GM12878 (cell line): ENCODE data around the gene VPS52. TPM values are rescaled to one million over a fixed set of nuclear protein-coding genes. Genes with fewer than 3 reads are reported as not detected.

Experiments
- ATF7 ChIP-seq: fragments of 450-650 bp; IDR thresholded peaks from 2 replicates; pipeline ENCODE4 v1.6.1; 2016; ENCODE audit warnings: low read depth, mild to moderate bottlenecking
- BHLHE40 ChIP-seq, 2 experiments: fragments of 450-650 bp in 1 of 2; IDR thresholded peaks; 2 replicates each; pipeline ENCODE4 v1.6.1; 2011 to 2017; ENCODE audit warnings: low read depth in 2 of 2, borderline replicate concordance in 1 of 2, improper control_type of control experiment in 1 of 2, low read length in 1 of 2, mild to moderate bottlenecking in 1 of 2
- BRCA1 ChIP-seq: IDR thresholded peaks from 2 replicates; pipeline ENCODE4 v1.6.1; 2011; ENCODE audit warnings: low read depth, low read length, improper control_type of control experiment
- CBX3 ChIP-seq: fragments of 200-600 bp; sonication (generic); IDR thresholded peaks from 2 replicates; pipeline ENCODE4 v1.6.1; 2016; ENCODE audit warnings: low read depth, borderline replicate concordance
- HDAC2 ChIP-seq: fragments of 200-600 bp; sonication (generic); IDR thresholded peaks from 2 replicates; pipeline ENCODE4 v1.6.1; 2017
- JUNB ChIP-seq: IDR thresholded peaks from 2 replicates; pipeline ENCODE4 v1.6.1; 2016; ENCODE audit warnings: antibody characterized with exemption, mild to moderate bottlenecking
- MEF2A ChIP-seq: IDR thresholded peaks from 2 replicates; pipeline ENCODE4 v1.6.1; 2011; ENCODE audit warnings: low read depth, mild to moderate bottlenecking, low read length, moderate library complexity; ENCODE audit not compliant: insufficient read depth
- MTA2 ChIP-seq: fragments of 450-650 bp; IDR thresholded peaks from 2 replicates; pipeline ENCODE4 v1.6.1; 2016; ENCODE audit warnings: low read depth, mild to moderate bottlenecking, moderate library complexity
- MYB ChIP-seq: fragments of 150-350 bp; IDR thresholded peaks from 2 replicates; pipeline ENCODE4 v1.6.1; 2014; ENCODE audit warnings: mild to moderate bottlenecking, low read depth, low read length, borderline replicate concordance
- NBN ChIP-seq: fragments of 450-650 bp; IDR thresholded peaks from 2 replicates; pipeline ENCODE4 v1.6.1; 2016
- NFXL1 ChIP-seq: fragments of 450-650 bp; IDR thresholded peaks from 2 replicates; pipeline ENCODE4 v1.6.1; 2017; ENCODE audit warnings: antibody characterized with exemption, mild to moderate bottlenecking, borderline replicate concordance
- PML ChIP-seq: IDR thresholded peaks from 2 replicates; pipeline ENCODE4 v1.6.1; 2012; ENCODE audit warnings: low read length, inconsistent platforms
- RELA ChIP-seq: fragments of 450-650 bp; IDR thresholded peaks from 2 replicates; pipeline ENCODE4 v1.8.0; 2014; ENCODE audit warnings: borderline replicate concordance; ENCODE audit not compliant: partially characterized antibody
- RUNX3 ChIP-seq: IDR thresholded peaks from 2 replicates; pipeline ENCODE4 v1.6.1; 2012; ENCODE audit warnings: low read length, inconsistent platforms
- SMC3 ChIP-seq: IDR thresholded peaks from 2 replicates; pipeline ENCODE4 v1.6.1; 2011; ENCODE audit warnings: low read length, improper control_type of control experiment, borderline replicate concordance
- SUPT20H ChIP-seq: IDR thresholded peaks from 2 replicates; pipeline ENCODE4 v1.6.1; 2011; ENCODE audit warnings: low read depth, mild to moderate bottlenecking, low read length, moderate library complexity, borderline replicate concordance; ENCODE audit not compliant: control insufficient read depth
- YBX1 ChIP-seq: fragments of 450-650 bp; IDR thresholded peaks from 2 replicates; pipeline ENCODE4 v1.6.1; 2016; ENCODE audit warnings: antibody characterized with exemption
- ZBED1 ChIP-seq: IDR thresholded peaks from 2 replicates; pipeline ENCODE4 v1.6.1; 2016; ENCODE audit warnings: borderline replicate concordance
- ZNF622 ChIP-seq: fragments of 450-650 bp; IDR thresholded peaks from 2 replicates; pipeline ENCODE4 v1.6.1; 2017; ENCODE audit warnings: mild to moderate bottlenecking, inconsistent platforms
- ZSCAN29 ChIP-seq: fragments of 450-650 bp; IDR thresholded peaks from 2 replicates; pipeline ENCODE4 v1.6.1; 2017; ENCODE audit warnings: mild to moderate bottlenecking, moderate library complexity
- polyA plus RNA-seq, 11 experiments: library from polyadenylated mRNA; depleted of rRNA in 4 of 11; unstranded in 6 of 11; stranded (reverse) in 5 of 11; fragments of >200 nt; fragmentation: Nextera tagmentation in 4 of 11; fragmentation: Illumina TruSeq in 1 of 11; extraction: Ambion mirVana in 4 of 11; extraction: Trizol in 1 of 11; gene quantifications; 1 replicate in 1 of 11; 2 replicates in 10 of 11; pipeline versions ENCODE4 v1.2.1 to v1.2.3, GENCODE V29; 2011 to 2016; ENCODE audit warnings: inconsistent platforms in 2 of 11, missing spikeins in 2 of 11, low read depth in 1 of 11
- total RNA-seq, 4 experiments: library from RNA; depleted of rRNA in 3 of 4; stranded (reverse); fragments of >200 nt in 3 of 4; fragmentation: Illumina TruSeq in 1 of 4; extraction: Trizol in 1 of 4; gene quantifications; 2 replicates each; pipeline versions ENCODE4 v1.2.1 to v1.2.3, GENCODE V29; 2013 to 2021
- TF ChIP-seq, protein P1 (sequence below): IDR thresholded peaks from 2 replicates; pipeline ENCODE4 v1.6.1; 2011; ENCODE audit warnings: borderline replicate concordance, low read depth, mild to moderate bottlenecking, moderate library complexity, mixed read lengths, low read length; ENCODE audit not compliant: insufficient read depth; ENCODE audit errors: extremely low read length
- TF ChIP-seq, protein P2 (sequence below): fragments of 450-650 bp; IDR thresholded peaks from 2 replicates; pipeline ENCODE4 v1.6.1; 2014; ENCODE audit warnings: mild to moderate bottlenecking
- TF ChIP-seq, protein P3 (sequence below): fragments of 450-650 bp; IDR thresholded peaks from 2 replicates; pipeline ENCODE4 v1.6.1; 2017; ENCODE audit warnings: antibody characterized with exemption, mild to moderate bottlenecking, moderate library complexity
- TF ChIP-seq, protein P4 (sequence below): fragments of 450-650 bp; IDR thresholded peaks from 2 replicates; pipeline ENCODE4 v1.6.1; 2017; ENCODE audit warnings: mild to moderate bottlenecking

The VPS52 gene
- total and polyA plus RNA-seq, 10 of the 15 experiments (the other 5 are each of a cell fraction or from before 2014, with no cell fraction given), result 11.3 to 52.7 (median 36.7) TPM

DNA sequence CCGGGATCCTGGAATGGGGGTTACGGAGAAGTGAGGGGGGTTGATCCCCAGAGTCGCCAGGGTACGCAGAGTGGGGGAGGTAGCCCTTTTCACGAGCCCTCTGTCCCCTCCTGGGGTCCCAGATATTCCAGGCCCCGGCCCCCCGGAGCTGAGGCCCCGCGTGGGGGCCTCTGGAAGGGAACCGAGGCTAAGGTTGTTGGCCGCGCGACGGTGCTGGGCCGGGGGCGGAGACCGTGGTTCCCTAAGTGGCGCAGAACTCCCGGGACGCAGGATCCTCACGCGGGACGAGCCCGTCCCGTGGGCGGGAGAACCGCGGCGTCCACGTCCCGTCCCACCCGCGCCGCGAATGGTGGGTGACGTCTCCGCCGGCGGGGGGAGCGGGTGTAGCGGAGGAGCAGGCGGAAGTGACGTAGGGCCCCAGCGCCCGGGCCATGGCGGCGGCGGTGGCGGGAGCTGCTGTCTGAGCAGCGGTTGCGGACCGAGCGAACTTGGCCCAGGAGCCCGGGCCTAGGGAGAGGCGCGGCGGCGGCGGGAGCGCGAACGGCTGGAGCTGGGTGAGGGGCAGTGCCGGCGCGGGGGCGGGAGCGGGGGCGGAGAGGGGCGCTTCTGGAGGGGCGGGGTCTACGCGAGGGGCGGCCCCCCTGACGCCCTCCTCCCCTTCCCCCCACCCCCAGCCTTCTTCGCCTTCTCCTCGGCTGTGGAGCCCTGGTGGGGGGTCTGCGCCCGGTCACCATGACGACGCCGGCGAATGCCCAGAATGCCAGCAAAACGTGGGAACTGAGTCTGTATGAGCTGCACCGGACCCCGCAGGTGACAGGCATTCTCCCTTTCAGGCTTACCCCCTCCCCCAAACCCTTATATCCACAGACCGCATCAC lies 63.3 kb downstream of the VPS52 start, which contains the start of gene RING1 (continued):
- peak; percentile 29; the same call in 1 of the 2 replicates for TF ChIP-seq BRCA1
- TF ChIP-seq RELA, result peak; percentile 16
- TF ChIP-seq ZNF622, result no peak
- no peak for TF ChIP-seq MEF2A
- no peak for TF ChIP-seq SUPT20H
- TF ChIP-seq ZBED1, result no peak
- no peak for TF ChIP-seq JUNB
- TF ChIP-seq, protein P1, sequence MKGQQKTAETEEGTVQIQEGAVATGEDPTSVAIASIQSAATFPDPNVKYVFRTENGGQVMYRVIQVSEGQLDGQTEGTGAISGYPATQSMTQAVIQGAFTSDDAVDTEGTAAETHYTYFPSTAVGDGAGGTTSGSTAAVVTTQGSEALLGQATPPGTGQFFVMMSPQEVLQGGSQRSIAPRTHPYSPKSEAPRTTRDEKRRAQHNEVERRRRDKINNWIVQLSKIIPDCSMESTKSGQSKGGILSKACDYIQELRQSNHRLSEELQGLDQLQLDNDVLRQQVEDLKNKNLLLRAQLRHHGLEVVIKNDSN, result no peak
- TF ChIP-seq MTA2, result no peak; the same call in none of the 2 replicates
- TF ChIP-seq CBX3, result no peak
- TF ChIP-seq, protein P2, sequence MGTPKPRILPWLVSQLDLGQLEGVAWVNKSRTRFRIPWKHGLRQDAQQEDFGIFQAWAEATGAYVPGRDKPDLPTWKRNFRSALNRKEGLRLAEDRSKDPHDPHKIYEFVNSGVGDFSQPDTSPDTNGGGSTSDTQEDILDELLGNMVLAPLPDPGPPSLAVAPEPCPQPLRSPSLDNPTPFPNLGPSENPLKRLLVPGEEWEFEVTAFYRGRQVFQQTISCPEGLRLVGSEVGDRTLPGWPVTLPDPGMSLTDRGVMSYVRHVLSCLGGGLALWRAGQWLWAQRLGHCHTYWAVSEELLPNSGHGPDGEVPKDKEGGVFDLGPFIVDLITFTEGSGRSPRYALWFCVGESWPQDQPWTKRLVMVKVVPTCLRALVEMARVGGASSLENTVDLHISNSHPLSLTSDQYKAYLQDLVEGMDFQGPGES, result no peak
- no peak for TF ChIP-seq PML
- no peak for TF ChIP-seq NFXL1
- no peak for TF ChIP-seq SMC3
- TF ChIP-seq, protein P3, sequence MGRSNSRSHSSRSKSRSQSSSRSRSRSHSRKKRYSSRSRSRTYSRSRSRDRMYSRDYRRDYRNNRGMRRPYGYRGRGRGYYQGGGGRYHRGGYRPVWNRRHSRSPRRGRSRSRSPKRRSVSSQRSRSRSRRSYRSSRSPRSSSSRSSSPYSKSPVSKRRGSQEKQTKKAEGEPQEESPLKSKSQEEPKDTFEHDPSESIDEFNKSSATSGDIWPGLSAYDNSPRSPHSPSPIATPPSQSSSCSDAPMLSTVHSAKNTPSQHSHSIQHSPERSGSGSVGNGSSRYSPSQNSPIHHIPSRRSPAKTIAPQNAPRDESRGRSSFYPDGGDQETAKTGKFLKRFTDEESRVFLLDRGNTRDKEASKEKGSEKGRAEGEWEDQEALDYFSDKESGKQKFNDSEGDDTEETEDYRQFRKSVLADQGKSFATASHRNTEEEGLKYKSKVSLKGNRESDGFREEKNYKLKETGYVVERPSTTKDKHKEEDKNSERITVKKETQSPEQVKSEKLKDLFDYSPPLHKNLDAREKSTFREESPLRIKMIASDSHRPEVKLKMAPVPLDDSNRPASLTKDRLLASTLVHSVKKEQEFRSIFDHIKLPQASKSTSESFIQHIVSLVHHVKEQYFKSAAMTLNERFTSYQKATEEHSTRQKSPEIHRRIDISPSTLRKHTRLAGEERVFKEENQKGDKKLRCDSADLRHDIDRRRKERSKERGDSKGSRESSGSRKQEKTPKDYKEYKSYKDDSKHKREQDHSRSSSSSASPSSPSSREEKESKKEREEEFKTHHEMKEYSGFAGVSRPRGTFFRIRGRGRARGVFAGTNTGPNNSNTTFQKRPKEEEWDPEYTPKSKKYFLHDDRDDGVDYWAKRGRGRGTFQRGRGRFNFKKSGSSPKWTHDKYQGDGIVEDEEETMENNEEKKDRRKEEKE, result no peak
- peak; percentile 63; the same call in 1 of the 2 replicates for TF ChIP-seq NBN
- no peak for TF ChIP-seq MYB
- TF ChIP-seq, protein P4, sequence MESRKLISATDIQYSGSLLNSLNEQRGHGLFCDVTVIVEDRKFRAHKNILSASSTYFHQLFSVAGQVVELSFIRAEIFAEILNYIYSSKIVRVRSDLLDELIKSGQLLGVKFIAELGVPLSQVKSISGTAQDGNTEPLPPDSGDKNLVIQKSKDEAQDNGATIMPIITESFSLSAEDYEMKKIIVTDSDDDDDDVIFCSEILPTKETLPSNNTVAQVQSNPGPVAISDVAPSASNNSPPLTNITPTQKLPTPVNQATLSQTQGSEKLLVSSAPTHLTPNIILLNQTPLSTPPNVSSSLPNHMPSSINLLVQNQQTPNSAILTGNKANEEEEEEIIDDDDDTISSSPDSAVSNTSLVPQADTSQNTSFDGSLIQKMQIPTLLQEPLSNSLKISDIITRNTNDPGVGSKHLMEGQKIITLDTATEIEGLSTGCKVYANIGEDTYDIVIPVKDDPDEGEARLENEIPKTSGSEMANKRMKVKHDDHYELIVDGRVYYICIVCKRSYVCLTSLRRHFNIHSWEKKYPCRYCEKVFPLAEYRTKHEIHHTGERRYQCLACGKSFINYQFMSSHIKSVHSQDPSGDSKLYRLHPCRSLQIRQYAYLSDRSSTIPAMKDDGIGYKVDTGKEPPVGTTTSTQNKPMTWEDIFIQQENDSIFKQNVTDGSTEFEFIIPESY, result no peak
- no peak for TF ChIP-seq YBX1
- TF ChIP-seq ZSCAN29, result no peak
- TF ChIP-seq HDAC2, result no peak
- peak; percentile 23 to 73; a peak in 2 of 4 replicates for TF ChIP-seq BHLHE40 (IDR thresholded peaks at IDR 0.05; ENCODE audit: borderline replicate concordance in 1 of 2, low read depth in 2 of 2, low read length in 1 of 2)
- peak; percentile 71 for TF ChIP-seq ATF7
- TF ChIP-seq RUNX3, result no peak
